Nephron progenitor cell (in vitro differentiated cells): ENCODE measurements around the gene OSBPL5.

Experiments used
- DNase-seq: peaks from one replicate; pipeline ENCODE4 v3.0.0; 2021
- H3K27ac Mint-ChIP-seq: 2 replicates; pipeline ENCODE4 v1.8.0; 2021; ENCODE audit warnings: mild to moderate bottlenecking, moderate library complexity, mixed read lengths
- H3K27me3 Mint-ChIP-seq: 2 replicates; pipeline ENCODE4 v1.8.0; 2021; ENCODE audit warnings: mild to moderate bottlenecking, low read depth, mixed read lengths; ENCODE audit not compliant: poor library complexity
- H3K36me3 Mint-ChIP-seq: 2 replicates; pipeline ENCODE4 v1.8.0; 2021; ENCODE audit warnings: low read depth, mixed read lengths
- H3K4me1 Mint-ChIP-seq: 2 replicates; pipeline ENCODE4 v1.8.0; 2021; ENCODE audit warnings: mixed read lengths
- H3K4me3 Mint-ChIP-seq: 2 replicates; pipeline ENCODE4 v1.8.0; 2021; ENCODE audit warnings: mild to moderate bottlenecking, moderate library complexity, mixed read lengths
- H3K9me3 Mint-ChIP-seq: 2 replicates; pipeline ENCODE4 v1.8.0; 2021; ENCODE audit warnings: mild to moderate bottlenecking, moderate library complexity, mixed read lengths
- TF ChIP-seq, protein P1 (sequence below): fragments of 200-600 bp; sonication (generic); IDR thresholded peaks from 2 replicates; pipeline ENCODE4 v1.5.0; 2021; ENCODE audit warnings: antibody characterized with exemption

OSBPL5 gene

DNA sequence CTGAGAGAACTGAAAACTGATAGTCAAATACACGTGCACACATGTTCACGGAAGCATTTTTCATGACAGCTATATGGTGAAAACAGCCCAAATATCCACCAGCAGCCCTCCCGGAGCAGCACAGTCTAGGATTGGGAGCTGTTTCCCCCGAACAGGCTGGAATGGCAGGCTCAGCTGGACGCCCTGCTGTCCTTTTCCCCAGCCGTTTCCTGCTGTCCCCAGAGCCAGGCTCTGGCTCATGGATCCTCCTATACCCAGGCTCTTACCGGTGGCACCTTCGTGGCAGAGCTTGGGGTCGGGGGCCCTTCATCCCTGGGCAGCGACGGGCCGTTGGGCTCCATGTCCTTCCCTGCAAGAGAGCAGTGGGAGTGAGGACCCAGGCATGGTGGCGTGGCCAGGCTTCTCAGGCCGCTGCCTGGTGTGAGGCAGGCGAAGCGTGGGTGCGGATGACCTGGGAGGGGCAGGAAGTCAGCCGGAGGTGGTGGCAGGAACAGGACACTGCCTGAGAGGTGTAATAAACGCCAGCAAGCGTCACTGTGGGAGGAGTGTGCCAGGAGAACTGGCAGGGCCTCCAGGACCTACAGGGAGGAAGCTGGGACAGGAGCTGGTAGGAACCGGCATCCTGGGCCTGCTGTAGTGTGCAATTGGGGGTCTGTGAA, 38.8 kb downstream of the OSBPL5 start:
- no peak overlapping the region for H3K4me3 Mint-ChIP-seq
- H3K36me3 Mint-ChIP-seq = peaks cover 11% of the 10 kb centered on the region
- peaks cover 3% of the 10 kb centered on the region for H3K27me3 Mint-ChIP-seq
- H3K27ac Mint-ChIP-seq = peak overlapping the region; percentile 91
- peak; percentile 34 for DNase-seq
- TF ChIP-seq, protein P1, sequence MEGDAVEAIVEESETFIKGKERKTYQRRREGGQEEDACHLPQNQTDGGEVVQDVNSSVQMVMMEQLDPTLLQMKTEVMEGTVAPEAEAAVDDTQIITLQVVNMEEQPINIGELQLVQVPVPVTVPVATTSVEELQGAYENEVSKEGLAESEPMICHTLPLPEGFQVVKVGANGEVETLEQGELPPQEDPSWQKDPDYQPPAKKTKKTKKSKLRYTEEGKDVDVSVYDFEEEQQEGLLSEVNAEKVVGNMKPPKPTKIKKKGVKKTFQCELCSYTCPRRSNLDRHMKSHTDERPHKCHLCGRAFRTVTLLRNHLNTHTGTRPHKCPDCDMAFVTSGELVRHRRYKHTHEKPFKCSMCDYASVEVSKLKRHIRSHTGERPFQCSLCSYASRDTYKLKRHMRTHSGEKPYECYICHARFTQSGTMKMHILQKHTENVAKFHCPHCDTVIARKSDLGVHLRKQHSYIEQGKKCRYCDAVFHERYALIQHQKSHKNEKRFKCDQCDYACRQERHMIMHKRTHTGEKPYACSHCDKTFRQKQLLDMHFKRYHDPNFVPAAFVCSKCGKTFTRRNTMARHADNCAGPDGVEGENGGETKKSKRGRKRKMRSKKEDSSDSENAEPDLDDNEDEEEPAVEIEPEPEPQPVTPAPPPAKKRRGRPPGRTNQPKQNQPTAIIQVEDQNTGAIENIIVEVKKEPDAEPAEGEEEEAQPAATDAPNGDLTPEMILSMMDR = no peak
- peaks cover 8% of the 10 kb centered on the region for H3K4me1 Mint-ChIP-seq
- H3K9me3 Mint-ChIP-seq = no peaks in the 10 kb centered on the region

DNA sequence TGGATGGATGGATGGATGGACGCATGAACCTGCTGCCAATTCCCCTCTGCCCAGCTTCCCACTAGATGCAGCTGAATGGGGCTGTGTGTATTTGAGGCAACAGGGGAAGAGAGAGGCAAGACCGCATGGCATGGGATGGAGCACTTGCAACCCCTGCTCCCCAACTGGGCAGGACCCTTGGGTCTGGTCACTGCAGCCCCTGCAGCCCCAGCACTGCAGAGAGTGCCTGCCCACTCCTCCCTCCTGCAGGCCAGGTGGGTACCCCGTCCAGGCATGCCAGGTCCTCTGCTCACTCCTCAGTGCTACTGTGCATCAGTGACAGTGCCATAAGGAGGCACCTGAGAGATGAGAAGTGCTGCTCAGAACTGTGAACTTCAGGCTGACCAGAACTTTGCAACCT, 40.3 kb downstream of the OSBPL5 start:
- Mint-ChIP-seq H3K27ac (no peak overlapping the region), H3K27me3 (peaks cover 6% of the 10 kb centered on the region), H3K9me3 (no peaks in the 10 kb centered on the region), H3K4me1 (peaks cover 8% of the 10 kb centered on the region), H3K4me3 (no peak overlapping the region), H3K36me3 (peaks cover 14% of the 10 kb centered on the region)
- DNase-seq = no peak
- TF ChIP-seq, protein P1 = no peak

DNA sequence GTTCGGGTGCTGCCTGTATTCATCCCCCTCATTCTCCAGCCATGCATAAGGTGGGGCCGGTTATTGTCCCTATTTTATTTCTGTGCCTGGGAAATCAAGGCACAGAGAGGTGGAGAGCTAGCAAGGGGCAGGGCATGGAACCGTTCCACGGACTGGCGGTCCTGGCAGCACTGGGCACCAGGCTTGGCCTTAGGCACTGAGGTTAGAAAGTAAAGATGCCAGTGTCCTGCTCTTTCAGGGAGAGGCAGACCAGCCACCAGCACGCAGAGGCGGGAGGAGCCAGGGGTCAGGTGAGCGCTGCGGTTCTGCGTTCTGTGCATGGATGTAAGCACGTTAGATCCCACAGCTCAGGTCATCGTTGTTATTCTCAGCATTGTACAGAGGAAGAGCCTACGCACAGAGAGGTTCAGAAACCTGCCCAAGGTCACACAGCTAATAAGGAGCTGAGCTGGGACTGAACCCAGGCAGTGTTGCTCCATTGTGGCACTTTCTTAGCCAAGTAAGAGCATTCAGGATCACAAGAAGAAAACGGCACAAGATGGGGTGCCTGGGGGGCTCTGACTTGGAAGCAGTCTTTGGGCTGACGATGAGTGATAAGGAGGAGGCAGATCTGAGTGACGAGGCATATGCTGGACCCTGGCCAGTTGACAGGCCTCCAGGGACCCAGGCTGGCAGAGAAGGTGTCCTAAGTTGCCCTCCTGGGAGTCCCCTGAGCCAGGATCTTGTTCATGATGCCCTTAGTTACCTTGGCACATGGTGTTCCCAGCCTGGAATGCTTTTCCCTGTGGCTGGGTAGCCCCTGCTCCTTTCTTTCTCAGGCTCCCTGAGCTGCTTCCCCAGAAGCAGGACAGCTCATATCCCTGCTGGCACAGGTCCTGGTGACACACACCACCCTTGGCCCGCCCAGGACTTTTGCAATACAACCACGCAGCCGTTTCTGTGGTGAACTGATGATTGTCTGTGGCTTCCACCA, 41.1 kb downstream of the OSBPL5 start:
- Mint-ChIP-seq H3K27me3 (peaks cover 6% of the 10 kb centered on the region), H3K4me1 (peaks cover 8% of the 10 kb centered on the region), H3K9me3 (no peaks in the 10 kb centered on the region), H3K4me3 (no peak overlapping the region), H3K36me3 (peaks cover 14% of the 10 kb centered on the region), H3K27ac (no peak overlapping the region)
- TF ChIP-seq, protein P1 = no peak
- DNase-seq = no peak

DNA sequence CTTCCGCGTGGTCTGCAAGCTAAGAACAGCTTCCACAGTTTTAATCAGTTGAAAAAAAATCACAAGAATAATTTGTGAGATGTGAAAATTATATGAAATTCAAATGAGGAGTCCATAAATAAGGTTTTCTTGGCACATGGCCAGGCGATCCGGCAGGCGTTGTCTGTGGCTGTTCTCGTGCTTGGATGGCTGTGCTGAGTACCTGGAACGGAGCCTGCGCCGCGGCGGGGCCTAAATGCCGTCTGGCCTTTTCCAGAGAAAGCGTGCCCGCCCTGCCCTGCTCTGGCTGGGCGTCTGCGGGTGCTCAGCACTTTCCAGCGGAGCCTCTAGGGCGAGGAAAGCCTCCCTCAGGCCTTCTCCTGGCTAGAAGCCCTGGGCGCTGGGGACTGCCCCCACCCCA, 41.8 kb downstream of the OSBPL5 start:
- H3K27me3 Mint-ChIP-seq = peaks cover 6% of the 10 kb centered on the region
- no peak overlapping the region for H3K4me3 Mint-ChIP-seq
- TF ChIP-seq, protein P1 = no peak
- H3K9me3 Mint-ChIP-seq = peaks cover 2% of the 10 kb centered on the region
- H3K4me1 Mint-ChIP-seq = peaks cover 8% of the 10 kb centered on the region
- H3K27ac Mint-ChIP-seq = no peak overlapping the region
- DNase-seq = no peak
- peaks cover 15% of the 10 kb centered on the region for H3K36me3 Mint-ChIP-seq

DNA sequence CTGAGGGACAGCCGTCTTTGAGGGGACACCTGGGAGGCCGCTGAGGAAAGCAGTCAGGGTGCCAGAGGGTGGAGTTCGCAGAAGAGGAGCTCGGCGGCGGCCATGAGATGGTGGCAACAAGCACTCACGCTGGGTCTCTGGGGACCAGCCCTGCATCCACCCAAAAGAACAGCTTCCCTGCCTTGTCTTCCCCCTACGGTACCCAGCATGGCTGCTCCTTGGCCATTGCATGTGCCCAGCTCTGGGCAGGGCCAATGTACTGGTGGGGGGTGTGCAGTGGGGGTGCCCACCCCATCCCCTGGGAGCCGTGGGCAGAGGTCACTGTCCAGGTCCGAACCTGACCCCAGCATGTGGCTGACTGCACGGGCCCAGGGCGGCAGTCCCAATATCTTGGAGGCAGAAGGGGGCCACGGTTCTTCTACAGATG, 42.3 kb downstream of the OSBPL5 start:
- Mint-ChIP-seq H3K9me3 (peaks cover 7% of the 10 kb centered on the region), H3K27ac (no peak overlapping the region), H3K4me1 (peaks cover 8% of the 10 kb centered on the region), H3K4me3 (no peak overlapping the region), H3K27me3 (peaks cover 6% of the 10 kb centered on the region), H3K36me3 (peaks cover 21% of the 10 kb centered on the region)
- TF ChIP-seq, protein P1 = no peak
- DNase-seq = no peak
